Measurements from ENCODE around the gene FGFR3. TPM values are rescaled to one million over a fixed set of nuclear protein-coding genes. Genes with fewer than 3 reads are reported as not detected.

FGFR3 gene
- total and polyA plus RNA-seq, 10 donors, result 1.0 to 7.5 (median 3.5) TPM

DNA sequence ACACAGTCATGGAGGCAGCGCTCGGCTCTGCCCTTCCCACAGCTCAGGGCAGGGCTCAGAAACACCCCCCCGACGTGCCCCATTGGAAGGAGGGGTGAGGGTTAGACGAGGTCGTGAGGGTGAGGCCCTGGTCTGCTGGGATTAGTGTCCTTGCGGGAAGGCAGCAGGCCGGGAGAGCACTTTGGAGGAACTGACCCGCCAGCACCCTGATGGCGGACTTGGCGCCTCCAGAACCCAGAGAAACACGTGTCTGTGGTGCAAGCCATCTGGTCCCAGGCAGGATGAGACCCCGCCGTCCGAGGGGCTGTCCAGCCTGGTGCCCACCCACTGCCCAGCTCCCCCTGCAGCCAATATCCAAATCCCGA lies 45.5 kb upstream of the FGFR3 start:
- peaks cover 4 to 35% (median 21%) of the 10 kb centered on the region in 6 donors for H3K36me3 ChIP-seq
- WGBS, 5 donors, result 82 to 91% (median 84%) methylated on average over 14 to 16 of the region's 16 CpGs
- TF ChIP-seq POLR2A (IDR thresholded peaks at IDR 0.05), result no peak
- no peak for TF ChIP-seq POLR2AphosphoS5 (IDR thresholded peaks at IDR 0.05)
- TF ChIP-seq, protein P1, sequence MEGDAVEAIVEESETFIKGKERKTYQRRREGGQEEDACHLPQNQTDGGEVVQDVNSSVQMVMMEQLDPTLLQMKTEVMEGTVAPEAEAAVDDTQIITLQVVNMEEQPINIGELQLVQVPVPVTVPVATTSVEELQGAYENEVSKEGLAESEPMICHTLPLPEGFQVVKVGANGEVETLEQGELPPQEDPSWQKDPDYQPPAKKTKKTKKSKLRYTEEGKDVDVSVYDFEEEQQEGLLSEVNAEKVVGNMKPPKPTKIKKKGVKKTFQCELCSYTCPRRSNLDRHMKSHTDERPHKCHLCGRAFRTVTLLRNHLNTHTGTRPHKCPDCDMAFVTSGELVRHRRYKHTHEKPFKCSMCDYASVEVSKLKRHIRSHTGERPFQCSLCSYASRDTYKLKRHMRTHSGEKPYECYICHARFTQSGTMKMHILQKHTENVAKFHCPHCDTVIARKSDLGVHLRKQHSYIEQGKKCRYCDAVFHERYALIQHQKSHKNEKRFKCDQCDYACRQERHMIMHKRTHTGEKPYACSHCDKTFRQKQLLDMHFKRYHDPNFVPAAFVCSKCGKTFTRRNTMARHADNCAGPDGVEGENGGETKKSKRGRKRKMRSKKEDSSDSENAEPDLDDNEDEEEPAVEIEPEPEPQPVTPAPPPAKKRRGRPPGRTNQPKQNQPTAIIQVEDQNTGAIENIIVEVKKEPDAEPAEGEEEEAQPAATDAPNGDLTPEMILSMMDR (IDR thresholded peaks at IDR 0.05 in 8 of 11, conservative IDR thresholded peaks at IDR 0.05 in 3 of 11), result no peak
- DNase-seq, result no peak
- intact Hi-C loops (cut with DNase I; ENCODE audit: low total_unique reads), result loop anchor here (5.0 kb wide), 2 partner anchors 65 to 150 kb away; no protein-coding TSS in a partner anchor
- peaks cover 0 to 24% (median 0%) of the 10 kb centered on the region in 7 donors for H3K27me3 ChIP-seq (replicated peaks in 1 of 7)
- H3K4me1 ChIP-seq, result peaks cover 15 to 29% (median 21%) of the 10 kb centered on the region in 6 donors
- no peaks in the 10 kb centered on the region for H3K9me3 ChIP-seq
- no peak overlapping the region for H3K27ac ChIP-seq
- no peak overlapping the region for H3K4me3 ChIP-seq

DNA sequence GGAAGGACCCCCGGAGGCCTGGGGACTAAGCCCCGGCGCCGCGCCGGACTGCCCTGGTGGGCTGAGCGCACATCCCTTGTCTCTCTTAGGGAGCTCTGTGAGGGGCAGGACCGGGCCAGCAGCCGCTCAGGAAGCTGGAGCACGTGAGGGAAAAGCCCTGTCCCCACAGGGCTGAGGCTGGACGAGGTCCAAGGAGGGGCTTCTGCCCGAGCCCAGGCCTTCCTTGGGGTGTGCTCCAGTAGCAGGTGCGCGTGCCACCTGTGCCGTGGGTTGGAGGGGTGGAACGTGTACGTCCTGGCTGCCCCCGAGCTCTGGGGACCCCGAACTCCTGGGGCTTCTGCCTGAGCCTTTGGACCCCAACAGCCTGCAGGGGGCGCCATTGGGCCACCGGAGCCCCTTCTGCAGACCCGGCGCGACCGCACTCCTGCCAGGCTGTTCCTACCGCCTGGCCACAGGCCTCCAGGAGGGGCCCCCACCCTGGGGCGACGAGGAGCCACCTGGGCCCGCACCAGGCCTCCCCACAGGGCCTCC lies 44.6 kb upstream of the FGFR3 start:
- Histone ChIP-seq H3K27me3 (replicated peaks in 1 of 7) (peaks cover 0 to 32% (median 0%) of the 10 kb centered on the region in 7 donors), H3K4me3 (peak overlapping the region in 1 of 8 donors; percentile 18), H3K9me3 (no peaks in the 10 kb centered on the region), H3K36me3 (peaks cover 4 to 26% (median 14%) of the 10 kb centered on the region in 6 donors), H3K4me1 (peaks cover 22 to 39% (median 29%) of the 10 kb centered on the region in 6 donors), H3K27ac (no peak overlapping the region)
- 0 to 4% (median 3%) methylated on average over 15 to 29 of the region's 29 CpGs for WGBS, 5 donors
- TF ChIP-seq POLR2AphosphoS5 (IDR thresholded peaks at IDR 0.05), result peak in 2 of 3 donors; percentile 22 to 47
- no peak for TF ChIP-seq POLR2A (IDR thresholded peaks at IDR 0.05)
- TF ChIP-seq, protein P1 (IDR thresholded peaks at IDR 0.05 in 8 of 11, conservative IDR thresholded peaks at IDR 0.05 in 3 of 11), result peak; percentile 63 to 91 (median 80)
- intact Hi-C loops (cut with DNase I; ENCODE audit: low total_unique reads), result loop anchor here (5.0 kb wide), 2 partner anchors 64 to 149 kb away; no protein-coding TSS in a partner anchor
- peak; percentile 92 for DNase-seq

DNA sequence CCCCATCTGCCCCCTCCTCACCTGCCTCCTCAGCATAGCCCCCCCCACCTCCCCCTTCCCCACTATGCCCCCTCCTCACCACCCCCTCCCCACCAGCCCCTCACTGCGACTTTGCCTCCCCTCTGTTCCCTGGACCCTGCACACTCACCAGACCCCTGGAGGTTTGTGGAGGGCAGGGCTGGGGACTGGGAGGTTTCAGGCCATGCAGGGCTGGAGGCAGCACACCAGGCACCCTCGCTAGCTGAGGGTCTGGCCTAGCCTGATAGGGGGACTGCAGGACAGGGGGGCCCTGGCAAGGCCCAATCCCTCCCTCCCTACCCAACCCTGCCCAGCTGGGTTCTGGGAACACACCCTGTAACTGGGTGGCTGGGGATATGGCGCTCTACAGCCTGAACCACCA lies 43.7 kb upstream of the FGFR3 start:
- WGBS, 5 donors, result 67 to 89% (median 81%) methylated on average over 1 to 3 of the region's 3 CpGs
- H3K9me3 ChIP-seq, result no peaks in the 10 kb centered on the region
- intact Hi-C loops (cut with DNase I; ENCODE audit: low total_unique reads), result loop anchor here (5.0 kb wide), 2 partner anchors 63 to 148 kb away; no protein-coding TSS in a partner anchor
- peaks cover 22 to 46% (median 31%) of the 10 kb centered on the region in 6 donors for H3K4me1 ChIP-seq
- H3K36me3 ChIP-seq, result peaks cover 4 to 17% (median 8%) of the 10 kb centered on the region in 6 donors
- no peak overlapping the region for H3K27ac ChIP-seq
- no peak overlapping the region for H3K4me3 ChIP-seq
- peaks cover 0 to 32% (median 0%) of the 10 kb centered on the region in 7 donors for H3K27me3 ChIP-seq (replicated peaks in 1 of 7)
- no peak for DNase-seq
- TF ChIP-seq POLR2AphosphoS5 (IDR thresholded peaks at IDR 0.05), result no peak
- TF ChIP-seq, protein P1 (IDR thresholded peaks at IDR 0.05 in 8 of 11, conservative IDR thresholded peaks at IDR 0.05 in 3 of 11), result no peak
- no peak for TF ChIP-seq POLR2A (IDR thresholded peaks at IDR 0.05)

DNA sequence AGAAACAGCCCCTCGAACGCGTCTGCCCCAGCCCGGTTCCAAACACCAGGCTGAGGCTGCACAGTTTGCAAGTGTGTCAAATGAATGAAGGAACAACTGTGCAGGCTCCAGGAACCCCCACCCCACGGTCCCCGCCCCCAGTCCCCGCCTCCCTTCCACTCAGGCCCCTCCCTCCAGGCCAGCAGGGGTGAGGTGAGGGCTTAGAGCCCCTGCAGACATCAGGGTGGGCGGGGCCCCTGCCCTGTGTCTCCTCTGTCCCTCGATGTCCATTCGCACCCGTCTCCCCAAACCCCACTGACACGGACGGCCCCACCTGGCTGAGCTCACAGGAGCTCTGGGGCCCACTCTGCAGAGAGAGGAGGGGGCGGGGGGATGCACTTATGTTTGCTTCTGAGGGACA lies 43.3 kb upstream of the FGFR3 start:
- Histone ChIP-seq H3K36me3 (peaks cover 0 to 13% (median 3%) of the 10 kb centered on the region in 6 donors), H3K9me3 (no peaks in the 10 kb centered on the region), H3K4me3 (no peak overlapping the region), H3K27me3 (replicated peaks in 1 of 7) (peaks cover 0 to 32% (median 0%) of the 10 kb centered on the region in 7 donors), H3K4me1 (peaks cover 22 to 51% (median 31%) of the 10 kb centered on the region in 6 donors), H3K27ac (no peak overlapping the region)
- intact Hi-C loops (cut with DNase I; ENCODE audit: low total_unique reads), result loop anchor here (5.0 kb wide), 2 partner anchors 62 to 147 kb away; no protein-coding TSS in a partner anchor
- TF ChIP-seq, protein P1 (IDR thresholded peaks at IDR 0.05 in 8 of 11, conservative IDR thresholded peaks at IDR 0.05 in 3 of 11), result no peak
- TF ChIP-seq POLR2A (IDR thresholded peaks at IDR 0.05), result no peak
- TF ChIP-seq POLR2AphosphoS5 (IDR thresholded peaks at IDR 0.05), result no peak
- DNase-seq, result no peak
- 70 to 85% (median 79%) methylated on average over 11 to 14 of the region's 14 CpGs for WGBS, 5 donors
